Measurements from ENCODE around the gene RAB40C.

GRCh38 chr16:609316-609715 lies 19.4 kb downstream of the RAB40C start:
- TF ChIP-seq POLR2A (IDR thresholded peaks at IDR 0.05) (no peak), CTCF (IDR thresholded peaks at IDR 0.05) (no peak)
